ENCODE data around the gene INTS3. TPM values are rescaled to one million over a fixed set of nuclear protein-coding genes. Genes with fewer than 3 reads are reported as not detected.

INTS3 gene
- total and polyA plus RNA-seq, 12 donors = 25.4 to 46.1 (median 31.1) TPM

DNA sequence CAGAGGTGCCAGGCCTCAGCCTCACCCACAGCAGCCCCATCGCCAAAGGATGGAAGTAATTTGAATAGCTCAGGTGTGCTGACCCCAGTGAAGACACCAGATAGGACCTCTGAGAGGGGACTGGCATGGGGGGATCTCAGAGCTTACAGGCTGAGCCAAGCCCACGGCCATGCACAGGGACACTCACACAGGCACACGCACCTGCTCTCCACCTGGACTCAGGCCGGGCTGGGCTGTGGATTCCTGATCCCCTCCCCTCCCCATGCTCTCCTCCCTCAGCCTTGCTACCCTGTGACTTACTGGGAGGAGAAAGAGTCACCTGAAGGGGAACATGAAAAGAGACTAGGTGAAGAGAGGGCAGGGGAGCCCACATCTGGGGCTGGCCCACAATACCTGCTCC is 34.4 kb upstream of the INTS3 start:
- intact Hi-C loops (cut with DNase I) = no loop called here

GRCh38 chr1:153696741-153697140 is 31.1 kb upstream of the INTS3 start:
- WGBS, 2 donors = 84 to 90% methylated on average over 8 of the region's 8 CpGs
- Histone ChIP-seq H3K36me3 (peaks cover 0 to 17% (median 0%) of the 10 kb centered on the region in 9 donors), H3K27ac (peak overlapping the region in 9 of 10 donors; percentile 82 to 96 (median 89)), H3K9me3 (no peaks in the 10 kb centered on the region), H3K4me1 (peaks cover 11 to 36% (median 30%) of the 10 kb centered on the region in 9 donors), H3K27me3 (no peaks in the 10 kb centered on the region), H3K4me3 (no peak overlapping the region)
- DNase-seq = no peak
- intact Hi-C loops (cut with DNase I) = loop anchor here in 2 of 10 donors (5.0 kb wide), 2 partner anchors 56 to 76 kb away; no protein-coding TSS in a partner anchor
- TF ChIP-seq, protein P1, sequence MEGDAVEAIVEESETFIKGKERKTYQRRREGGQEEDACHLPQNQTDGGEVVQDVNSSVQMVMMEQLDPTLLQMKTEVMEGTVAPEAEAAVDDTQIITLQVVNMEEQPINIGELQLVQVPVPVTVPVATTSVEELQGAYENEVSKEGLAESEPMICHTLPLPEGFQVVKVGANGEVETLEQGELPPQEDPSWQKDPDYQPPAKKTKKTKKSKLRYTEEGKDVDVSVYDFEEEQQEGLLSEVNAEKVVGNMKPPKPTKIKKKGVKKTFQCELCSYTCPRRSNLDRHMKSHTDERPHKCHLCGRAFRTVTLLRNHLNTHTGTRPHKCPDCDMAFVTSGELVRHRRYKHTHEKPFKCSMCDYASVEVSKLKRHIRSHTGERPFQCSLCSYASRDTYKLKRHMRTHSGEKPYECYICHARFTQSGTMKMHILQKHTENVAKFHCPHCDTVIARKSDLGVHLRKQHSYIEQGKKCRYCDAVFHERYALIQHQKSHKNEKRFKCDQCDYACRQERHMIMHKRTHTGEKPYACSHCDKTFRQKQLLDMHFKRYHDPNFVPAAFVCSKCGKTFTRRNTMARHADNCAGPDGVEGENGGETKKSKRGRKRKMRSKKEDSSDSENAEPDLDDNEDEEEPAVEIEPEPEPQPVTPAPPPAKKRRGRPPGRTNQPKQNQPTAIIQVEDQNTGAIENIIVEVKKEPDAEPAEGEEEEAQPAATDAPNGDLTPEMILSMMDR (IDR thresholded peaks at IDR 0.05) = no peak
- no peak for ATAC-seq

More for the DNA sequence above, 34.4 kb upstream of the INTS3 start:
- no peak for ATAC-seq
- H3K4me1 ChIP-seq = peaks cover 2 to 20% (median 15%) of the 10 kb centered on the region in 9 donors
- DNase-seq = no peak
- H3K36me3 ChIP-seq = peaks cover 0 to 45% (median 0%) of the 10 kb centered on the region in 9 donors
- H3K4me3 ChIP-seq = no peak overlapping the region
- WGBS, 2 donors = 83 to 87% methylated on average over 4 of the region's 4 CpGs
- H3K27me3 ChIP-seq = no peaks in the 10 kb centered on the region
- no peak overlapping the region for H3K27ac ChIP-seq
- TF ChIP-seq, protein P1 (IDR thresholded peaks at IDR 0.05) = no peak
- no peaks in the 10 kb centered on the region for H3K9me3 ChIP-seq

DNA sequence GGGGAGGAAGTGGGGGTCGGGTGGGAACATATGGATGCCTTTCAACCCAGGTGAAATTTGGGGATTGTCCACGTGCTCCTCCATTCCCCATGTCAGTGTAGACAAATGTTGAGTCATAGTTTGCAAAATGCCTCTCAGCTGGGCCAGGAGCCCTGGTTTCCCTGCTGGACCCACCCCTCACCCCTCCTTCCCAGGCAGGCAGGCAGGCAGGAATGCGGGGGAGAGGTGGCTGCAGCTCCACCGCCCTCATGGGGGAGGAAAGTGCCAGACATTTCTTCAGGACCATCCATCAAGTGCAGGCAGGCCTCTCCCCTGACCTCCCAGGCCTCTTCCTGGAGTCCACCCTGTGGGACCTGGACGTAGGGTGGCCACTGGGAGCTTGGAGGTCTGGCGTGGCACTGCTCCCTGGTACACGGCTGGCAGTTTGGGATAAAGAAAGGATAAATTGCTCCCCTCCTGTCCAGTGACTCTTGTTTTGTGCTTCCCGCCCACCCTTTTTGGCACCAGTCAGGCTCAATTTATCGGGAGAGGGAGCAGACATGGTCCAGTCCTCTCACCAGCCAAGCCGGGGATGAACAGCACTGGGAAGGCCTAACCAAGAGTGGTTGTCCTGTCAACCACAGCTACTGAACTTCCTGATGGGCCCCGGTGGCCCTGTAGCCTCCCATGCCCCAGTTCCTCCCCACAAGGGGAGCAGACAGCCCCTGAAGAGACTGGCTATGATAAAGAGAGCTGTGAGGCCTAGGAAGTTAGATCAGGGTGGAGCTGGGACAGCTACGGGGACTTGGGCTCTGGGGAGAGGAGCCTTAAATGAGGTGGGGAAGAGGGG is 30.4 kb upstream of the INTS3 start:
- DNase-seq (peak; percentile 42 to 44), ATAC-seq (peak; percentile 34 to 66 (median 52))
- Histone ChIP-seq H3K4me3 (peak overlapping the region in 4 of 10 donors; percentile 14 to 26 (median 19)), H3K4me1 (peaks cover 11 to 36% (median 30%) of the 10 kb centered on the region in 9 donors), H3K27me3 (no peaks in the 10 kb centered on the region), H3K36me3 (peaks cover 0 to 11% (median 0%) of the 10 kb centered on the region in 9 donors), H3K27ac (peak overlapping the region; percentile 82 to 96 (median 89)), H3K9me3 (no peaks in the 10 kb centered on the region)
- intact Hi-C loops (cut with DNase I) = loop anchor here in 2 of 10 donors (2.0 to 5.0 kb wide), 3 partner anchors 29 to 75 kb away; no protein-coding TSS in a partner anchor
- TF ChIP-seq, protein P1 (IDR thresholded peaks at IDR 0.05) = no peak
- WGBS, 2 donors = 56 to 62% methylated on average over 12 of the region's 12 CpGs

- peak overlapping the region; percentile 82 to 96 (median 89) for H3K27ac ChIP-seq
- peak; percentile 87 to 96 (median 90) for ATAC-seq
- 32 to 38% methylated on average over 29 of the region's 29 CpGs for WGBS, 2 donors
- peaks cover 11 to 36% (median 30%) of the 10 kb centered on the region in 9 donors for H3K4me1 ChIP-seq
- intact Hi-C loops (cut with DNase I) = loop anchor here in 2 of 10 donors (2.0 to 5.0 kb wide), 3 partner anchors 29 to 74 kb away; no protein-coding TSS in a partner anchor
- H3K27me3 ChIP-seq = no peaks in the 10 kb centered on the region
- H3K4me3 ChIP-seq = peak overlapping the region in 7 of 10 donors; percentile 1 to 26 (median 19)
- peak; percentile 77 to 81 for DNase-seq
- TF ChIP-seq, protein P1 (IDR thresholded peaks at IDR 0.05) = no peak
- H3K36me3 ChIP-seq = peaks cover 0 to 3% (median 0%) of the 10 kb centered on the region in 9 donors
- H3K9me3 ChIP-seq = no peaks in the 10 kb centered on the region
These were observed 29.6 kb upstream of the INTS3 start for GRCh38 chr1:153698020-153698922.

Measured in heart right ventricle (tissue), 16 donors.